Iris pigment epithelial cell (primary cell): ENCODE measurements around the gene TWIST1.

Experiments
- DNase-seq: peaks from one replicate; pipeline ENCODE4 v3.0.0-alpha.2; 2011; ENCODE audit warnings: low read depth

Gene TWIST1

DNA sequence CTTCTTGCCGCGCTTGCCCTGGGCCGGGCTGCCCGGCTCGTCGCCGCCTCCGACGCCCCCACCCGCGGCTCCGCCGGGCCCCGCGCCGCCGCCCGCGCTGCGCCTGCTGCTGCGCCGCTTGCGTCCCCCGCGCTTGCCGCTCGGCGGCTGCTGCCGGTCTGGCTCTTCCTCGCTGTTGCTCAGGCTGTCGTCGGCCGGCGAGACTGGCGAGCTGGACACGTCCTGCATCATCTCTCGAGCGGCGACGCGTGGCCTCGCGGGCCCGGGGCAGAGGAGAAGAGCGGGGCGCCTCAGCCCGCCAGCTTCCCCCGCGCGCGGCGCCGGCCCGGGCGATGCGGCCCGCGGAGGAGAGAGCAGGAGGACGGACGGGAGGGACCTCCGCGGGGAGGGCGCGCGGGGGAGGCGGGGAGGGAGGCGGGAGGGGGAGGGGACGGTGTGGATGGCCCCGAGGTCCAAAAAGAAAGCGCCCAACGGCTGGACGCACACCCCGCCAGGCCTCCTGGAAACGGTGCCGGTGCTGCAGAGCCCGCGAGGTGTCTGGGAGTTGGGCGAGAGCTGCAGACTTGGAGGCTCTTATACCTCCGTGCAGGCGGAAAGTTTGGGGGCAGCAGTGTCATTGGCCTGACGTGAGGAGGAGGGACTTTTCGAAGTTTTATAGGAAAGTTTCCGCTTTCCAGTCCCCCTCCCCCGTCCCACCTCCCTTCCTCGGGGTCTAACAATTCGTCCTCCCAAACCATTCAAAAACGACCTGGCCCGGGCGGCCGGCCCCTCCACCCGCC lies at the start of gene TWIST1:
Gene TWIST1 (minus strand): TSS at position 546 of the 779 bp plus-strand sequence. CDS start 315 bp downstream, at position 231.
- peak; percentile 97 for DNase-seq

DNA sequence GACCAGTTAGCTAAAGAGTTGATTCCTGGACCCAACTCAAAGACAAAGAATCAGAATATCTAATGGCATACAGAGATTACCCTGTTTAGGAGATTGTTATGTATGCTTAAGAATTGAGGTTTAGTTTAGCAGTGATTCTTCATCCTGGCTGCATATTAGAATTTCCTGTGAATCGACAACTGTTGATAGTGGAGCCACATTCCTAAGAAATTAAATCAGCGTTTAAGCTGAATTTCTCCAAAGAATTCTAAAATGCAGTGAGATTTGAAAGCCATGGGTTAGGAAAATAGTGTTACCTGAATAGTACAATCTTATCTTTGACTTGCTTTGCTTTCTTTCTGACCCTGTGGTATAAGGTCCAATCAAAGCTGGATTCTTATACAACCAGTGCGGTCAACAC lies 44.2 kb upstream of the TWIST1 start:
- peak; percentile 55 for DNase-seq

DNA sequence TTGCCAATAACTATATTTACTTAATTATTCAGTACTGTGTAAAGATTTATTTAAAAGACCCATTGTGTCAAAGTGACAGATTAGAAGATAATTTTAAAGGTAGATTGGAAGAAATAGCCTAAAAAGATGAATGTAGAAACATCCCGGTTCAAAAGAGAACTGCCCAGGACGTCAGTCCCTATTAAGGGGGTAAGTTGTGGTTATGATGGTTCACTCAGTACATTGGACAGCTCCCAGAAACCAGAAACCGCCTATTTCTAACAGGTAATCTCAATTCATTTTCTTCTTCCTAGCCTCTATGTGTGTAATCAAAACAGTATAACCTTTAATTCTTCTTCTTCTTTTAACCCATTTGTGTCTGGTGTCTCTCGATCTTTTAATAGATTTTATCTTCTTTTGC lies 29.3 kb upstream of the TWIST1 start:
- peak; percentile 48 for DNase-seq

DNA sequence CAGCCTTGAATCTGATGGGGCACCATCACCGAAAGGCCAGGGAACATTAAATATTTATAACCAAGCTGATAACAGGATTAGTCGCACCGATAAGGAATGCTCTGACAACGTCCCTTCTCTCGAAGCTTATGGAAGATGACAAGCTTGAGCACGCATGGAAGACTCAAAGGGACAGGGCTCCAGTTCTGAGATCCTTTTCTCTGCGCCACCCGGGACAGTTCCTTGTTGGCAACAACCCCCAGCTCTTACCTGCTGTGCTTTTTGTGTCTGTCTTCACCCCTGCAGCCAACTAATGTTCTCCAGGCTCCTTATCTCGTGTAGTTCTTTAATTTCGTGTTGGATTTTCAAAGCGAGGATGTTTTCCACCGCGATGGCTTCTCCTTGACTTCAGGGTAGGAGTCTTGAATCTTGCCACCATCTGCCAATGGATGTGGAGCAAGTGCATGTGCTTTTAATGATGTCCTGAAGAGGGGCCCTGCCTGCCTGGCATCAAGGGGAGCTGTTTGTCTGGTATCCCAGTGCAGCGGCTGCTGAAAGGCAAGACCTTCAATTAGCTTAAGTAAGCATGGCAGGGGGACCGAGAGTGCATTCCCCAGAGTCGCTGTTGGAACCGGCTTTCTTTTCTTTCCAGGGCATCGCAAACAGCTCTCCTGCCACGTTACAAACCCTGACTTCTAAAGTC lies 28.1 kb upstream of the TWIST1 start:
- DNase-seq = no peak

DNA sequence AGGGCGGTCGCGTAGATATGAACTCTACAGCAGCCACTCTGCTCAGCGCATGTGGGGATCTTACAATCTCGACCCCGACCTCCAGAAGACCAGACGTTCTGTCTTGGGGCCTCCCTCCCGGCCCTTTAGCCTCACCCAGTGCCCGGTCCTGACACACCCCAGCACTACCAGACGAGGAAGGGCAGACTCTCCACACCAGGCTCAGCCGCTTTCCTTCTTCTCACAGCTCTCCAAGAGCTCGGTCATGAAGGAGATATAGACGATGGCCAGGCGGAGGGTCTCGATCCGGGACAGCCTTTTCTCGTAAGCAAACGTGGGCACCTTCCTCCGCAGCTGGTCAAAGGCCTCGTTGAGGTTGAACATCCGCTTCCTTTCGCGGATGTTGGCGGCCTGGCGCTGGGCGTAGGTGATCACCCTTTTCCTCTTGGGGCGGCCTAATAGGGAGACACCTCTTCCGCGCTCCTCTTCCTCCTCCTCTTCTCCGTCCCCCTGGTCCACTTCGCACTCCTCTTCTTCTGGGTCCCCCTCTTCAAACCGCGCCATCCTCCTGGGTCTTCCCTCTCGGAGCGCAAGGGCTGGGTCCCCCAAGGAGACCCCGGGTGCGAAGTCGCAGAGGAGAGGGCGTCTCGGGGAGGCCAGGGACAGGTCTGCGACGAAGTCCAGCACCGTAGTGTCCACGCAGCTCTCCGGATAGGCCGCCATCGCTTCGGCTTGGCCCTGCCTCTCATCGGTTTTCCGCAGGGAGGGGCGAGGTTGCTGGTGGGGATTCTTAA lies 27.4 kb upstream of the TWIST1 start, which contains the start of gene FERD3L:
Gene FERD3L (minus strand): TSS at position 761 of the 773 bp plus-strand sequence. CDS start 59 bp downstream, at position 702.
- DNase-seq = no peak

DNA sequence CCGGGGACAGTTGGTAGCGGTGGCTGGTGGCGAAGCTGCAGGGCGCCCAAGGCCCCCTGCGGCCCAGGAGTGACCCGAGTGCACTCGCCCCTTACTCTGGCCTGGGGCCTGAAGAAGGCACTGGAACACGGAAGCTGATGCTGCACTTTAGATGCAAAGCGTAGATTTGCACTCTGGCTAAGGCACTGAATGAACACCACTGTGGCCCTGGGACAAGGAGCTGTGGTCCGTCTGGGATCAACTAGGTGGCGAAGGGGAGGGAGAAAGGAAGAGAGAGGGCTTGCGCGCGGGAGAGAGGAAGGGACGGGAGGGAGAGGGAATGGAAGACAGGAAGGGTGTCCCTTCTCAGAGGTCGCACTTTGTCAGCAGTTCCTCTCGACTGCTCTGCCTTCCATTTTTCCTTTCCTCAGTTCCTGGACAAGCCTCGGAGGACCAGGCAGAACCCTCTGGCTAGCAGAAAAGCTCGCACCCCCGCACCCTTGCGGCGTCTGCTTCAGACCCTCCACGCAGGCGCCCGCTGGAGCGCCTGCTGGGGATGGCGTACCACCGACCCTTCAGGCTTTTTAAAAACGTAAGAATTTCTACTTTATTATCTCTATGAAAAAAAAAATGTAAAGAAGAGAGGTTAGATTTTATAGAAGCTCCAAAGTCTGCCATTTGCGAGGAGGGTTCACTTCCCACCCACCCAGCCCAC lies 26.6 kb upstream of the TWIST1 start:
- DNase-seq = no peak

DNA sequence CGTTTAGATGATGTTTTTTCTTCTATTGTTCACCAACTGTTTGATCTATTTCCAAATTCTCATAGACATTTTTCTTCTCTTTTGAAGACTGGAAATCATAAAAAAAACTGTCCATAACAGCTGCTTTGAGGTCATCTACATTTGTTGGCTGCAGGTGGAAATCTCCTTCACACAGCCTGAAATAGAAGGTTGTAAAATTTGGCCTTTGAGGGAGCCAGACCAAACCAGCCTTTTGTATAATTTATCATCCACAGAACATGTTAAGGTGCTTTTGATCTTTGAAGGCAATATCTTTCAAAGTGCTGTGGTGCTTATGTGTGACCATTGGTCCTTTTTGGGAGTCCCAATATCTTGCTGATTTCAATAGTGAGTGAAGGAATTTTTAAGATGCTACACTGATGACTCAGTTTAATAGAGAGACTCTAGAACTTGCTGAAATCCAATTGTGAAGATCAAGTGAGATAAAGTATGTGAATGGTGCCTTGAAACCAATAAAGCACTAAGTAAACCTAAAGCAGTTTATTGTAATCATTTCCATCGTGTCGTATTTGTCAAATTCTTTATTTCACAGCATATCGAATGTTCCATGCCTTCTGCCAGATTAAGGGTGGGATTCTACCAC lies 22.4 kb upstream of the TWIST1 start:
- DNase-seq = no peak

DNA sequence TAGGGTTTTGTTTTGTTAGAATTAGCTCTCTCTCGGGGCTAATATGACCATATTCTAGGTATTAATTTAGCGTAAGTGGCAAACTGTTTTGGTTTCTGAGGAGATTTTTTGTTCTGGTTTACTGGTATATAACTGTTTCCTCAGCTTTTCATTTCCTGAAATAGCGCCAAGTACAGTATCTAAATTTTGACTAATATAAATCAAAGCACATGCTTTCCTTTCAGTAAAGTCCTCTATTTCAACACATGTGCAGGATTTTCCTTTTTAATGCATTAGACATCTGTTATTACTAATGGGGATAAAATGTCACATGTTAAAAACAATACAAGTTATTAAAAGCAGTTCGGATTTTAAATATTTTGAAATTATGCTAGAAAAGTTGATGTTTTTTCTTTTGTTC lies 16.4 kb upstream of the TWIST1 start:
- DNase-seq = peak; percentile 72

DNA sequence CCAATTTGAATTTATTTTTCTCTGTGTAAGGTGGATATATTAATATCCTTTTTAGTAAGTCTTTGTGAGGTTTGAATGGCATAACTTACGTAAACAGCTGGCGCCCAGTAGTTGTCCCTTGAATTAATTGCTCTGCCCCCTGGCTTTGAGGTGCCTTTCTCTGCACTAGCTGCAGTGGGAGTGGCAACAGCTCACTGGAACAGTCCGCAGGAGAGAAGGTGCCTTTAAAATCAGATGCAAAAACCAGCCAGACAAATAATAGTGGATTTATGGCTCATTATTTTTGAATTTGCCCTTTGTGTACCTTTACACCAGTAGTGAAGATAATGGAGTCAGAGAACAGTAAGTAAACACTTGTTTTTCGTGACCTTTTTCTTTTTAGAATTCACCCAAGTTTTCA lies 16.0 kb upstream of the TWIST1 start:
- DNase-seq = no peak

DNA sequence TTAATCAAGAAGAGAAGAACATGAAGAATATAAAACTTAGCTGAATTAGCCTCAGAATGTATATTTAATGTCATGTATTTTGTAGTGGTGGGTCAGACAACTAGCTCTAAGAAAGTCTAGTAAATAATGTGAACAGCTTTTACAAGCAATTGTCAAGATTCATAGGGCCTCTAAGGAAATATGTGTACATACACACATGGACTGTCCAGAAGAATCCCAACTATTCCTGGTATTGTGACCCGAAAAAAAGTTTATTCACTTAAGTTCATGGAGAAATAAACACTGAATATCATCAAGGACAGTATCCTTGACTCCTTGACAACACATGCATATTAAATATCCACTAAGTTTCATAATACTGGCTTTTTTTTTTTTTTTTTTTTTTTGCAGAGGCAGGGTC lies 11.4 kb upstream of the TWIST1 start:
- peak; percentile 63 for DNase-seq

DNA sequence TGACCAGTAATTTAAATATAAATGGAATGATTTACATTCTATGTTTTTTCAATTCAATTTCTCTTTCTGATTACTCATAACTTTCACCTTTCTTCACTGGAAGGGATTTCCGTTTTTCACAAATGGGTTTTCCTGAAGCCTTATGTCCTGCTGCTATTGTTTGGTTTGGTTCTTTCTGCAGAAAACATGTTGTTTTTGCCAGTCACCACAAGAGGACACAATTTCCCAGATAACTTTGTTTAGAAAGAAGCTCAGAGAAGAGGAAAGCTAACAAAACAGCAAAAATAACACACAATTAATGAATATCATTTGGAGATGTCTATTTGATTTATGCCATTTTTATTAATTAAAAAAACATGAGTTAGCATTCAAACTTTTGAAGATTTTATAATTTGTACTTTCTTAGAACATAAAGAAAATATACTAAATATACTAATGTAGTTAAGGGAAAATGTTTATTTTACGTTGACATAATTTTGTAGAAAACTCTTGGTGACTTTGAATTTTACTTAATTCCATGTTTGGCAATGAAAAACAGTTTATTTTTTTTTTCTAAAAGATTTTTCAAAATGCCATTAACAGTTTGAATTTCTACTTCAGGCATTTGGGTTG lies 4.6 kb upstream of the TWIST1 start:
- DNase-seq = peak; percentile 79

DNA sequence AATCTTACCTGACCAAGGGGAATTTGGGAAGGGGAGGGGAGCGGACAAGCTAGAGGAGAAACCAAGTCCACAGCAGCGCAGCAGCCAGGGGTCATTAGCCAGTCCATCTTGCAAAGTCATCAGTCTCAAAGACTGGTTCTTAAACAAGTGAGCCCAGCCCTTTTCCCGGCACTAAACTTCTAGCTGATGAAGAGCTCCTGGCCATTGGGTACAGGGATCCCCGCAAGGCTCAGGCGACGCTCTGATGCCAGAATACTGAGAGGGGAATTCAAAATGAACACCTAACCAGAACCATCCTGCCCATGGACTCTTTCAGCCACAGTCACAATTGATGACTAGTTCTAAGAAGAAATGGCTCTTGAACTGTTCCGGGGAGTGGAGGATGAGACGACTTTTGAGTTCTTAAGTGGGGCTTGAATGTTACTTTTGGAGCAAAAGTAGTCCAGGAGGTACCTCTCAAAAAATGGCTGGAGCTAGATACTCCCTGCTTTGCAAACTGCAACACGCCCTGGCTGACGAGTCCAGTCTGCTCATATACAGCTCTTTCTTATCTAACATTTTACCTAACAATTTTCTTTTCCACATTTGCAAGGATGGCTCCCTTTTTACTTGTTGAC lies 2.5 kb upstream of the TWIST1 start:
- no peak for DNase-seq

DNA sequence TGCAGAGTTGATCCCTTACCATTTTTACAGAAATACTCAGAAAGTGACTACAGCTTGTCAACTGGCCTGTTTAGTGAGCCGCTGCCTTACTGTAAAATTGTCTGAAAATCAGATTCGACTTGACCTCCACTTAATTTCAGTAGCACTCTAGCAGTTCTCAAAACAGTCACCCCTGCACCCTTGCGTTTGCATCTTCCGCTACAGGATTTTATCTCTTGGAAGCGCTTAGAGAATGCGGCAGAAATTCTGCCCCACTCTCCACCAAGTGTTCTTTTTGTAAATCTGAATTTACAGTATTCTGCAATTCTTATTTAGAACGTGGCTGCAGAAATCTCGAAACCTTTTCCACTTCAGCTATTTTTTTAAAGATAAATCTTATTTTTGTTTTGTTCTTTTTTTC lies 1.9 kb upstream of the TWIST1 start:
- no peak for DNase-seq

DNA sequence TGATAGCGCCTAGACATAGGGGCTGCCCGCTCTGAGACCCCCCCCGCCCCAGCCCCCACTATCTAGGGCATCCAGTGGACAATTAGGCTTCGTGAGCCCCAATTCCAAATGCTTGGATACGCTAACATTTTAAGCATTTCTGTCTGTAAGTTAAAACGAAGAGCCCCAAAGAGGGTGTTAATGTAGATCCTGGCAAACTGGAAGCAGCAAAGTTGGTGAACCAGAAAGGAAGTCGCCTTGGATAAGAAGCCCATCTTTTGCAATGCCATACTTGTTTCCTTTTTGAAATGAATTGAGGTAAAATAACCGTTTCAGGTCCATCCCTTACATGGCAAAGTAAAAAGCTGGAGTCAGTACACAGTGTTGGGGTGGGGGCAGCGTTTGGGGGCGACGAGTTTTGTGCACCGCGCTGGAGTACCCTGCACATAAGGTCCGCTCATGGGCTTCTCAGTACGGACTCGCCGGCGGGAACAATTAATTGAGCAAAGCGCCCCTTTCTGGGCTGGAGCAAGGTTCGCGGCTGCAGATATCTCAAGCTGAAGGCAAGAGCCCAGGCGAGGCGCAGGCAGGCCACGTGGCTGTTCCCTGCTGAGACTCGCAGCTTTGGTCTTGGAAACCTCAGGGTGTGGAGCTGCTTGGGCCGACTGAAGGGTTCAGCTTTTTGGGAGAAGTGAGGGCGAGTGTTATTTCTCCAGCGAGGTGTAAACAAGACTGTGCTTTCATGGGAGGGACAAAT lies 1.4 kb upstream of the TWIST1 start:
- DNase-seq = no peak

DNA sequence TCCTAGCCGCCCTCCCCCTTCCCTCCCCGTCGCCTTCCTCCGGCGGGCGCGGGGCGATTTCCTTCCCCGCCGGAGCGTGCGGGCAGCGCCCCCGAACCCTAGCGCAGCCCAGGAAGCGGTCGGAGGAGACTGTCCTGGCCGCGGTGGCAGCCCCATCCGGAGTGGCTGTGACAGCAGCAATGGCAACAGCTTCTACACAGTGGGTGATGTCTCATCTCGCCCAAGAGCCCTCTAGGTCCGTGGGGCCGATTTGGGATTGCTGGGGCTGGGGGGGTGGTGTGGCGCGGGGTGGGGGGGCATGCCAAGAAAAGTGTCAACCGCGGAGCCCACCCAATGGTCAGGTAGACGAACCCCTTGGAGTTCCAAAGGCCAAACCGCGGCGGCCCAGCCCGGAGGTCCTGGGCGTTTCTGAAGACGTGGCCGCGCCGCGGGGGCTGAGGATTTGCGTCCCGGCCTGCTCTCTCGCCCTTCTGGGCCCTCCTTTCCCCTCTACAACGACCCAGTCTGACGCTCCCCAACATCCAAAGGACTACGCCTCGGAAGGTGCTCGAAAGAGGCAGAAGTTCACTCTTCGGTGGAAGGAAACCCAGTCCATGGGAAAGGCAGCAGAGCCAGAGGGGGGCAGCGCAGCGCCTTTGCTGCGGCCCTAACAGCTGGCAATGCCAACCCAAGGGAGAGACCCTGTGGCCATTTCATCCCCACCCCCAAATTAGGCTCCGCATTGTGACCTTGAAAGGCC lies 603 bp upstream of the TWIST1 start:
- peak; percentile 57 for DNase-seq

DNA sequence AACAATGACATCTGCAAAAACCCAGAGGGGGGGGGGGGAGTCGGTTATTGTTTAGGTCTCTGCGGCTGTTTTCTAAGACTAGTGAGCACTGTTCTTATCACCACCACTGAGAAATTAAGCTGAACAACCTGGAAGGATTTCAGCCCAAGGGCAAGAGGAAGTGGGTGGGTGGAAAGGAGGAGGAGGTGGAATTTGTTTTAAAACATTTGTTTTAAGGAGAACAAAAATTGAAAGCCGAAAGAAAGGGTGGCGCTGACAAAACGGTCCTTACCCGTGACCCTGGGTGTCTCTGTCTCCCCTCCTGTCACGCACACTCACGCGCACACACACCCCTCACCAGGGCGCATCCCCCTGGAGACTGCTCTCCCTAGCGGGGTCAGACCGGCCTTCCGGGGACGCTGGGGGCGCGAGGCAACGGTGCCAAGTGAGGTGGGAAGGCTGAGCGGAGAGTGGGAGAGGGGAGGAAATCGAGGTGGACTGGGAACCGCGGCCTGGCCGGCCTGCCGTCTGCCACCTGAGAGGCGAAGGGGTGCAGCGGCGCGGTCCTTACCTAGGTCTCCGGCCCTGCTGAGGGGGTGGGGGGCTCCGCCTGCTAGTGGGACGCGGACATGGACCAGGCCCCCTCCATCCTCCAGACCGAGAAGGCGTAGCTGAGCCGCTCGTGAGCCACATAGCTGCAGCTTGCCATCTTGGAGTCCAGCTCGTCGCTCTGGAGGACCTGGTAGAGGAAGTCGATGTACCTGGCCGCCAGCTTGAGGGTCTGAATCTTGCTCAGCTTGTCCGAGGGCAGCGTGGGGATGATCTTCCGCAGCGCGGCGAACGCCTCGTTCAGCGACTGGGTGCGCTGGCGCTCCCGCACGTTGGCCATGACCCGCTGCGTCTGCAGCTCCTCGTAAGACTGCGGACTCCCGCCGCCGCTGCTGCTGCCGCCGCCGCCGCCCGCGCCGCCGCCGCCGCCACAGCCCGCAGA lies 1.0 kb downstream of the TWIST1 start:
- DNase-seq = peak; percentile 58

DNA sequence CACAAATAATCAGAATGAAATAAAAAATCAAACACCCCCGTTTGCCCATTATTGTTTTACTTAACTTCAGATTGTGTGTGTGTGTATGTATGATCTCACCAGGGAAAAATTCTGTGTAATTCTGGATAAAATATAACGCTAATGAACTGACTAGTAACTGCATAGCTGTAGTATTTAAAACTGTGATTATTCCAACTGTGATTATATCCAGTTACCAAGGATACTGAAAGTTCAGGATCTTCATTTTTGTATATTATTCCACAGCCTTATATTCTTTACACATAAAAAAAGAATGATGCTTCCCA lies 2.9 kb downstream of the TWIST1 start:
- peak; percentile 56 for DNase-seq

DNA sequence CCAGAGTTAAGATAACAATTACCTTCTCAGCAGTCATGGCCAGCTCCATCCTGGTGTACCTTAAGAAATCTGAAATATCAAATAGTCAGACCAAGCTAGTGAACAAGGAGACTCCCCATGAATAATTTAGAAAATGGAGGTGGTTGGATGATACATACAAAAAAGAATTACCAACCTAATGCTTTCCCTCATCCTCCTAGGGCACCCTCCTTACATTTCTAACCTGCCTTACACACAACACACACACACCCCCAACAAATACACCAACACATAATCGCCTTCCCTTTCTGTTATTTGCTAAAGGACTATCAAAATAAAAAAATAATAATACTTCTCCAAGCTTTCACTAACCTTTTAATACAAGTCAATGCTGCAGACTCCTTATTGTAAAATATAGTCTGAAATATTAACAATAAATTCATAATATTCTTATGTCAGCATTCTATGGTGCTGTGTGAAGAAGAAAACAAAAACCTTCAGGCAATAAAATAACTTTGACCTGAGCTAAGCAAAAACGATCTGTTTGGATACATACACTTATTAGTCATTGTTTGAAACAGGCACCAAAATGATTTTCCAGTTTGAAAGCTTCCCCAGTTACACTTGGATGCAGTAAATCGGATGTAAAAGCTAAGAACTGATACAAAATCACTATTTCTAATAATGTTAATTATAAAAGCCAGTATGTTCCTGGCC lies 3.4 kb downstream of the TWIST1 start:
- DNase-seq = peak; percentile 61
